C4-2B (cell line): ENCODE data around the gene SRRT.

Experiments used
- ZFX ChIP-seq: fragments of 450-650 bp; IDR thresholded peaks from 2 replicates; pipeline ENCODE4 v1.6.1; 2017
- TF ChIP-seq, protein P1 (sequence below): fragments of 450-650 bp; conservative IDR thresholded peaks from 2 replicates; pipeline ENCODE4 v1.5.1; 2017; ENCODE audit warnings: mild to moderate bottlenecking

- TF ChIP-seq, protein P1, sequence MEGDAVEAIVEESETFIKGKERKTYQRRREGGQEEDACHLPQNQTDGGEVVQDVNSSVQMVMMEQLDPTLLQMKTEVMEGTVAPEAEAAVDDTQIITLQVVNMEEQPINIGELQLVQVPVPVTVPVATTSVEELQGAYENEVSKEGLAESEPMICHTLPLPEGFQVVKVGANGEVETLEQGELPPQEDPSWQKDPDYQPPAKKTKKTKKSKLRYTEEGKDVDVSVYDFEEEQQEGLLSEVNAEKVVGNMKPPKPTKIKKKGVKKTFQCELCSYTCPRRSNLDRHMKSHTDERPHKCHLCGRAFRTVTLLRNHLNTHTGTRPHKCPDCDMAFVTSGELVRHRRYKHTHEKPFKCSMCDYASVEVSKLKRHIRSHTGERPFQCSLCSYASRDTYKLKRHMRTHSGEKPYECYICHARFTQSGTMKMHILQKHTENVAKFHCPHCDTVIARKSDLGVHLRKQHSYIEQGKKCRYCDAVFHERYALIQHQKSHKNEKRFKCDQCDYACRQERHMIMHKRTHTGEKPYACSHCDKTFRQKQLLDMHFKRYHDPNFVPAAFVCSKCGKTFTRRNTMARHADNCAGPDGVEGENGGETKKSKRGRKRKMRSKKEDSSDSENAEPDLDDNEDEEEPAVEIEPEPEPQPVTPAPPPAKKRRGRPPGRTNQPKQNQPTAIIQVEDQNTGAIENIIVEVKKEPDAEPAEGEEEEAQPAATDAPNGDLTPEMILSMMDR = no peak
- TF ChIP-seq ZFX = no peak
Observed at GRCh38 chr7:100882785-100883526, 8.1 kb downstream of the SRRT start.
